Endothelial cell of umbilical vein (primary cell): Measurements from ENCODE around the gene ARHGEF26. TPM values are rescaled to one million over a fixed set of nuclear protein-coding genes. Genes with fewer than 3 reads are reported as not detected.

Experiments
- BruUV-seq: library from RNA; stranded (reverse); fragments of 400-500 nt; replicated peaks from 2 replicates; lab custom pipeline; 2021; lab: Mats Ljungman, UMichigan
- CTCF ChIA-PET: fragments of 300-600, 350-600 bp; sonication (Branson Sonifier 250); formaldehyde crosslinking; loops from one replicate; lab custom pipeline; 2021; ENCODE audit warnings: antibody characterized with exemption, inconsistent platforms; lab: Charles Lee
- POLR2A ChIA-PET: fragments of 300-600, 350-600 bp; sonication (Branson Sonifier 250); formaldehyde crosslinking; loops from one replicate; lab custom pipeline; 2021; ENCODE audit warnings: antibody characterized with exemption, inconsistent platforms; lab: Charles Lee
- DNase-seq: peaks from one replicate; pipeline ENCODE4 v3.0.0-alpha.2; 2011; ENCODE audit warnings: low read depth, low spot score
- FAIRE-seq: peaks from 2 replicates; lab custom pipeline; 2011; peaks lifted over from hg19 to GRCh38; lab: Jason Lieb, UNC
- H2AFZ ChIP-seq: 2 replicates; pipeline ENCODE4 v1.6.0; 2012; ENCODE audit warnings: low read depth, low read length, control low read depth, inconsistent platforms
- H3K27ac ChIP-seq: 2 replicates; pipeline ENCODE4 v1.5.1; 2011; ENCODE audit warnings: low read depth, mild to moderate bottlenecking, control low read depth, low read length, moderate library complexity; ENCODE audit not compliant: insufficient read depth
- H3K27me3 ChIP-seq, 2 experiments: 2 replicates each; pipeline versions ENCODE4 v1.6.0 to v1.6.1; 2011; ENCODE audit warnings: low read length in 2 of 2, mixed read lengths in 1 of 2; ENCODE audit not compliant: control insufficient read depth in 2 of 2, insufficient read depth in 2 of 2
- H3K36me3 ChIP-seq, 2 experiments: 2 replicates in 1 of 2; 3 replicates in 1 of 2; pipeline ENCODE4 v1.5.1; 2011; ENCODE audit warnings: low read length in 2 of 2, mild to moderate bottlenecking in 1 of 2, moderate library complexity in 1 of 2; ENCODE audit not compliant: control insufficient read depth in 2 of 2, insufficient read depth in 2 of 2; ENCODE audit errors: extremely low read depth in 1 of 2
- H3K4me1 ChIP-seq: 3 replicates; pipeline ENCODE4 v1.5.1; 2011; ENCODE audit warnings: mild to moderate bottlenecking, low read length; ENCODE audit not compliant: control insufficient read depth, insufficient read depth; ENCODE audit errors: extremely low read depth
- H3K4me2 ChIP-seq: 2 replicates; pipeline ENCODE4 v1.6.1; 2011; ENCODE audit warnings: low read length, control low read depth, mixed read lengths; ENCODE audit not compliant: insufficient read depth
- H3K4me3 ChIP-seq, 3 experiments: fragments of 200-600 bp in 1 of 3; sonication (generic), shearing (Covaris generic) in 1 of 3; replicated peaks in 1 of 3; 2 replicates each; pipeline ENCODE4 v1.5.1; 2011 to 2016; ENCODE audit warnings: control low read depth in 3 of 3, low read length in 3 of 3, mild to moderate bottlenecking in 2 of 3, inconsistent platforms in 1 of 3, low read depth in 1 of 3, moderate library complexity in 1 of 3; ENCODE audit not compliant: insufficient read depth in 1 of 3
- H3K79me2 ChIP-seq: 2 replicates; pipeline ENCODE4 v1.6.0; 2012; ENCODE audit warnings: low read length, inconsistent platforms; ENCODE audit not compliant: control insufficient read depth, insufficient read depth
- H3K9ac ChIP-seq: replicated peaks from 2 replicates; pipeline ENCODE3; 2011; ENCODE audit warnings: low read length, control low read depth; ENCODE audit not compliant: insufficient read depth; ENCODE audit errors: extremely low read depth
- H3K9me1 ChIP-seq: replicated peaks from 3 replicates; pipeline ENCODE4 v1.6.0; 2011; ENCODE audit warnings: mild to moderate bottlenecking, low read length; ENCODE audit not compliant: control insufficient read depth, insufficient read depth; ENCODE audit errors: extremely low read depth
- H3K9me3 ChIP-seq: replicated peaks from 2 replicates; pipeline ENCODE4 v1.5.1; 2012; ENCODE audit warnings: low read length, inconsistent platforms; ENCODE audit not compliant: control insufficient read depth, insufficient read depth
- H4K20me1 ChIP-seq: replicated peaks from 2 replicates; pipeline ENCODE3; 2011; ENCODE audit warnings: mild to moderate bottlenecking, low read length; ENCODE audit not compliant: control insufficient read depth, insufficient read depth; ENCODE audit errors: extremely low read depth
- FOS ChIP-seq: IDR thresholded peaks from 2 replicates; pipeline ENCODE4 v1.6.1; 2011; ENCODE audit warnings: mild to moderate bottlenecking, low read length, moderate library complexity, borderline replicate concordance; ENCODE audit not compliant: insufficient read depth
- JUN ChIP-seq: IDR thresholded peaks from 2 replicates; pipeline ENCODE4 v1.6.1; 2011; ENCODE audit warnings: borderline replicate concordance, low read depth; ENCODE audit not compliant: insufficient read length, insufficient read depth
- POLR2A ChIP-seq: IDR thresholded peaks from 2 replicates; pipeline ENCODE4 v1.6.1; 2012; ENCODE audit warnings: low read depth, mild to moderate bottlenecking, control low read depth, low read length
- POLR2AphosphoS5 ChIP-seq: IDR thresholded peaks from 2 replicates; pipeline ENCODE4 v1.6.1; 2012; ENCODE audit warnings: low read depth, mild to moderate bottlenecking, control low read depth, low read length, moderate library complexity; ENCODE audit not compliant: insufficient read depth
- dilution Hi-C: fragments of 300-500 bp; cut with MboI; formaldehyde crosslinking; loops from one replicate; pipeline ENCODE4 v1.15.0; 2019; ENCODE audit warnings: low sequenced_read_pairs; ENCODE audit not compliant: extremely low pct_ligation_motif_present
- intact Hi-C: fragments of 100-400 bp; cut with micrococcal nuclease; formaldehyde crosslinking; loops from one replicate; pipeline ENCODE4 v1.10.0; 2022
- polyA plus RNA-seq, 4 experiments: library from polyadenylated mRNA; depleted of rRNA in 3 of 4; stranded (reverse) in 3 of 4; unstranded in 1 of 4; fragments of >200 nt; gene quantifications; 2 replicates each; pipeline versions ENCODE4 v1.2.1 to v1.2.3, GENCODE V29; 2011 to 2012; ENCODE audit warnings: missing spikeins in 1 of 4
- total RNA-seq: library from RNA; stranded (reverse); gene quantifications from 2 replicates; pipeline ENCODE4 v1.2.3, GENCODE V29; 2021
- TF ChIP-seq, protein P1 (sequence below), 2 donors: IDR thresholded peaks; 1 replicate in 1 of 2; 2 replicates in 1 of 2; pipeline ENCODE4 v1.5.1; 2011; ENCODE audit warnings: low read length in 2 of 2, mild to moderate bottlenecking in 2 of 2, moderate library complexity in 2 of 2, control low read depth in 1 of 2, inconsistent platforms in 1 of 2, low read depth in 1 of 2; ENCODE audit not compliant: insufficient read depth in 1 of 2; ENCODE audit errors: extremely low read depth in 1 of 2

Gene ARHGEF26
- total and polyA plus RNA-seq, 2 donors (not counting 3 experiments of a cell fraction or from before 2014, with no cell fraction given): 0.57 to 2.9 TPM

DNA sequence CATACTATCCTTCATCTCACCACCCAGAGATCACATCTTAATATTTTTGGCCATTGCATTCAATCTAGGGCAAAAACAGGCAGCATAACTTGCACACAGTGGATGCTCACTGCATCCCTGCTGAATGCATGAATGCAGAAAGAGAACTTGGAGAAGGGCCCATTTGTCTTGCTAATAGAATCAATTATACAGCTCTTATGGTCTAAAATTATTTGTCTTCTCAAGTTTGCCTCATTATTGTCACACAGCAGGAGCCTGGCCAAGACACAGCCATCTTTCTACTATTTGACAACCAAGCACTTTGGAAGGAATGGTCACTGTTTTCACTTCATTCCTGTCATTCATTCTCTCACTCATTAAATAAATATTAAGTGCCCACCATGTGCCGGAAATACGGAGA is 1.2 kb upstream of the ARHGEF26 start:
- CTCF ChIA-PET: interaction anchor here (1.9 to 2.2 kb wide), 2 partner anchors 19 to 24 kb away, joined by 5 to 8 read pairs; no protein-coding TSS in a partner anchor
- H3K4me1 ChIP-seq: peaks cover 3% of the 10 kb centered on the region
- no peaks in the 10 kb centered on the region for H4K20me1 ChIP-seq
- H3K9me3 ChIP-seq: no peaks in the 10 kb centered on the region
- no peak overlapping the region for H3K27ac ChIP-seq
- FAIRE-seq (no peak), DNase-seq (no peak)
- H3K9me1 ChIP-seq: no peaks in the 10 kb centered on the region
- intact Hi-C loops: loop anchor here (10.0 kb wide), 2 partner anchors 135 to 205 kb away; partner anchors contain the start of gene DHX36
- H3K9ac ChIP-seq: no peak overlapping the region
- no peak overlapping the region for H3K4me3 ChIP-seq
- TF ChIP-seq, protein P1, sequence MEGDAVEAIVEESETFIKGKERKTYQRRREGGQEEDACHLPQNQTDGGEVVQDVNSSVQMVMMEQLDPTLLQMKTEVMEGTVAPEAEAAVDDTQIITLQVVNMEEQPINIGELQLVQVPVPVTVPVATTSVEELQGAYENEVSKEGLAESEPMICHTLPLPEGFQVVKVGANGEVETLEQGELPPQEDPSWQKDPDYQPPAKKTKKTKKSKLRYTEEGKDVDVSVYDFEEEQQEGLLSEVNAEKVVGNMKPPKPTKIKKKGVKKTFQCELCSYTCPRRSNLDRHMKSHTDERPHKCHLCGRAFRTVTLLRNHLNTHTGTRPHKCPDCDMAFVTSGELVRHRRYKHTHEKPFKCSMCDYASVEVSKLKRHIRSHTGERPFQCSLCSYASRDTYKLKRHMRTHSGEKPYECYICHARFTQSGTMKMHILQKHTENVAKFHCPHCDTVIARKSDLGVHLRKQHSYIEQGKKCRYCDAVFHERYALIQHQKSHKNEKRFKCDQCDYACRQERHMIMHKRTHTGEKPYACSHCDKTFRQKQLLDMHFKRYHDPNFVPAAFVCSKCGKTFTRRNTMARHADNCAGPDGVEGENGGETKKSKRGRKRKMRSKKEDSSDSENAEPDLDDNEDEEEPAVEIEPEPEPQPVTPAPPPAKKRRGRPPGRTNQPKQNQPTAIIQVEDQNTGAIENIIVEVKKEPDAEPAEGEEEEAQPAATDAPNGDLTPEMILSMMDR (IDR thresholded peaks at IDR 0.05; ENCODE audit: extremely low read depth in 1 of 2, insufficient read depth in 1 of 2, low read depth in 1 of 2, low read length in 2 of 2): no peak
- TF ChIP-seq JUN: no peak
- no peak for TF ChIP-seq FOS
- TF ChIP-seq POLR2A: no peak
- no peak for TF ChIP-seq POLR2AphosphoS5
- no peak overlapping the region for H2AFZ ChIP-seq
- no TSS peak for BruUV-seq
- H3K79me2 ChIP-seq: no peaks in the 10 kb centered on the region
- dilution Hi-C loops: no loop called here
- POLR2A ChIA-PET: no interaction called here
- no peak overlapping the region for H3K4me2 ChIP-seq
- H3K36me3 ChIP-seq: no peaks in the 10 kb centered on the region
- no peaks in the 10 kb centered on the region for H3K27me3 ChIP-seq
